HG03064 (cell line): ENCODE measurements around the gene SUV39H1.
"Not testable (repeated sequence)": the region's sequence is repeated elsewhere in the genome, so short reads cannot be mapped to it uniquely, and the experiment has no call there.

Source experiments
- ATAC-seq: cut with Tn5 transposase; IDR thresholded peaks from one replicate; pipeline ENCODE4 v1.9.1; 2021; ENCODE audit warnings: low read depth; ENCODE audit not compliant: unreplicated experiment

The SUV39H1 gene

GRCh38 chrX:48684134-48684533, 12.4 kb upstream of the SUV39H1 start:
- no peak for ATAC-seq

GRCh38 chrX:48685416-48685815, 11.1 kb upstream of the SUV39H1 start:
- no peak for ATAC-seq

GRCh38 chrX:48688531-48689150, 7.9 kb upstream of the SUV39H1 start:
- no peak for ATAC-seq

GRCh38 chrX:48689208-48689920, 7.2 kb upstream of the SUV39H1 start:
- no peak for ATAC-seq

- ATAC-seq = not testable (repeated sequence)
Measured at GRCh38 chrX:48691746-48692145, 4.8 kb upstream of the SUV39H1 start.

- ATAC-seq = no peak
Measured at GRCh38 chrX:48694776-48695533, 1.6 kb upstream of the SUV39H1 start.

- ATAC-seq = no peak
Measured at GRCh38 chrX:48695534-48695896, 1.0 kb upstream of the SUV39H1 start.

- ATAC-seq = peak; percentile 10
Measured at GRCh38 chrX:48695925-48696300, 621 bp upstream of the SUV39H1 start.

- peak; percentile 7 for ATAC-seq
Measured at GRCh38 chrX:48696909-48697727, 584 bp downstream of the SUV39H1 start.

GRCh38 chrX:48698306-48698705, 1.8 kb downstream of the SUV39H1 start:
- ATAC-seq = no peak

GRCh38 chrX:48700246-48700645, 3.7 kb downstream of the SUV39H1 start:
- no peak for ATAC-seq

- ATAC-seq = no peak
Measured at GRCh38 chrX:48700951-48701653, 4.6 kb downstream of the SUV39H1 start.

- no peak for ATAC-seq
Measured at GRCh38 chrX:48702032-48702431, 5.5 kb downstream of the SUV39H1 start.

GRCh38 chrX:48702716-48703115, 6.2 kb downstream of the SUV39H1 start:
- ATAC-seq = no peak

- no peak for ATAC-seq
Measured at GRCh38 chrX:48703228-48703627, 6.7 kb downstream of the SUV39H1 start.

- no peak for ATAC-seq
Measured at GRCh38 chrX:48703642-48704481, 7.3 kb downstream of the SUV39H1 start.

GRCh38 chrX:48705871-48706270, 9.3 kb downstream of the SUV39H1 start:
- no peak for ATAC-seq

GRCh38 chrX:48709522-48710112, 13.1 kb downstream of the SUV39H1 start:
- ATAC-seq = no peak
